Loucy (cell line): ENCODE data around the gene KIF20A.

Experiments
- H2AFZ ChIP-seq: fragments of 200-600 bp; sonication (generic); 2 replicates; pipeline ENCODE4 v1.6.0; 2016; ENCODE audit warnings: antibody characterized with exemption, mild to moderate bottlenecking, low read length, moderate library complexity
- H3F3A ChIP-seq: fragments of 200-600 bp; 2 replicates; pipeline ENCODE4 v1.6.0; 2016; ENCODE audit warnings: antibody characterized with exemption, low read depth, mild to moderate bottlenecking
- H3K27me3 ChIP-seq: fragments of 200-600 bp; sonication (generic); 2 replicates; pipeline ENCODE4 v1.6.1; 2014; ENCODE audit warnings: low read length, mild to moderate bottlenecking; ENCODE audit not compliant: insufficient read depth, poor library complexity, severe bottlenecking
- H3K36me3 ChIP-seq: fragments of 200-600 bp; sonication (generic); 2 replicates; pipeline ENCODE4 v1.6.1; 2016; ENCODE audit warnings: low read length; ENCODE audit not compliant: insufficient read depth
- H3K4me1 ChIP-seq: fragments of 200-600 bp; sonication (generic); 2 replicates; pipeline ENCODE4 v1.5.1; 2014; ENCODE audit warnings: low read length, mild to moderate bottlenecking; ENCODE audit not compliant: insufficient read depth, poor library complexity, severe bottlenecking
- H3K4me2 ChIP-seq: fragments of 200-600 bp; sonication (generic); 2 replicates; pipeline ENCODE4 v1.6.0; 2014; ENCODE audit warnings: antibody characterized with exemption, low read length, low read depth, mild to moderate bottlenecking; ENCODE audit not compliant: poor library complexity, severe bottlenecking
- H3K4me3 ChIP-seq: fragments of 200-600 bp; sonication (generic); 2 replicates; pipeline ENCODE4 v1.5.1; 2014; ENCODE audit warnings: low read length, mild to moderate bottlenecking, mixed read lengths; ENCODE audit not compliant: poor library complexity, severe bottlenecking
- H3K79me2 ChIP-seq: fragments of 200-600 bp; sonication (generic); 2 replicates; pipeline ENCODE4 v1.6.1; 2014; ENCODE audit warnings: low read length; ENCODE audit not compliant: insufficient read depth
- H3K9ac ChIP-seq: fragments of 200-600 bp; sonication (generic); 2 replicates; pipeline ENCODE4 v1.6.0; 2014; ENCODE audit warnings: mild to moderate bottlenecking, low read depth, low read length, moderate library complexity; ENCODE audit not compliant: poor library complexity, severe bottlenecking
- H3K9me2 ChIP-seq: fragments of 200-600 bp; sonication (generic); replicated peaks from 2 replicates; pipeline ENCODE4 v1.6.1; 2016; ENCODE audit warnings: low read depth, low read length, mixed read lengths
- H3K9me3 ChIP-seq: fragments of 200-600 bp; sonication (generic); 2 replicates; pipeline ENCODE4 v1.6.1; 2014; ENCODE audit warnings: mild to moderate bottlenecking, antibody characterized with exemption, low read length, low read depth; ENCODE audit not compliant: insufficient read depth
- H4K20me1 ChIP-seq: fragments of 200-600 bp; sonication (generic); 2 replicates; pipeline ENCODE4 v1.6.0; 2014; ENCODE audit warnings: antibody characterized with exemption, low read length, mild to moderate bottlenecking; ENCODE audit not compliant: insufficient read depth, poor library complexity, severe bottlenecking
- CTCF ChIP-seq: fragments of 200-600 bp; sonication (generic); conservative IDR thresholded peaks from 2 replicates; pipeline ENCODE4 v1.5.1; 2014; ENCODE audit warnings: mild to moderate bottlenecking, antibody characterized with exemption, low read length
- EZH2phosphoT487 ChIP-seq: fragments of 200-600 bp; IDR thresholded peaks from 2 replicates; pipeline ENCODE4 v1.6.1; 2018; ENCODE audit warnings: antibody characterized with exemption, mild to moderate bottlenecking, moderate library complexity, borderline replicate concordance

Gene KIF20A

GRCh38 chr5:138229387-138229786, 50.5 kb downstream of the KIF20A start:
- H3K4me3 ChIP-seq = no peak overlapping the region
- no peaks in the 10 kb centered on the region for H4K20me1 ChIP-seq
- no peak overlapping the region for H3K4me2 ChIP-seq
- H3K79me2 ChIP-seq = no peaks in the 10 kb centered on the region
- H3K36me3 ChIP-seq = no peaks in the 10 kb centered on the region
- no peaks in the 10 kb centered on the region for H3K27me3 ChIP-seq
- no peaks in the 10 kb centered on the region for H3F3A ChIP-seq
- no peaks in the 10 kb centered on the region for H3K9me2 ChIP-seq
- no peak overlapping the region for H2AFZ ChIP-seq
- no peak overlapping the region for H3K9ac ChIP-seq
- TF ChIP-seq EZH2phosphoT487 = no peak
- no peak for TF ChIP-seq CTCF
- no peaks in the 10 kb centered on the region for H3K9me3 ChIP-seq
- no peaks in the 10 kb centered on the region for H3K4me1 ChIP-seq

GRCh38 chr5:138230261-138230660, 51.3 kb downstream of the KIF20A start:
- TF ChIP-seq EZH2phosphoT487 = no peak
- no peak for TF ChIP-seq CTCF
- H3K79me2 ChIP-seq = no peaks in the 10 kb centered on the region
- H3K36me3 ChIP-seq = no peaks in the 10 kb centered on the region
- no peak overlapping the region for H3K9ac ChIP-seq
- H3K4me1 ChIP-seq = no peaks in the 10 kb centered on the region
- no peak overlapping the region for H3K4me2 ChIP-seq
- no peaks in the 10 kb centered on the region for H3K9me3 ChIP-seq
- H3K9me2 ChIP-seq = no peaks in the 10 kb centered on the region
- no peaks in the 10 kb centered on the region for H3K27me3 ChIP-seq
- no peak overlapping the region for H3K4me3 ChIP-seq
- H3F3A ChIP-seq = no peaks in the 10 kb centered on the region
- no peak overlapping the region for H2AFZ ChIP-seq
- H4K20me1 ChIP-seq = no peaks in the 10 kb centered on the region

GRCh38 chr5:138230981-138231589, 52.2 kb downstream of the KIF20A start:
- Histone ChIP-seq H3K4me1 (no peaks in the 10 kb centered on the region), H3K27me3 (no peaks in the 10 kb centered on the region), H3K36me3 (no peaks in the 10 kb centered on the region), H3K9me3 (no peaks in the 10 kb centered on the region), H3K9me2 (no peaks in the 10 kb centered on the region), H2AFZ (no peak overlapping the region), H3F3A (no peaks in the 10 kb centered on the region), H3K9ac (no peak overlapping the region), H3K4me2 (no peak overlapping the region), H3K79me2 (no peaks in the 10 kb centered on the region), H4K20me1 (no peaks in the 10 kb centered on the region), H3K4me3 (no peak overlapping the region)
- TF ChIP-seq EZH2phosphoT487 = no peak
- TF ChIP-seq CTCF = no peak
